ENCODE results near the gene TNN.

TNN gene

DNA sequence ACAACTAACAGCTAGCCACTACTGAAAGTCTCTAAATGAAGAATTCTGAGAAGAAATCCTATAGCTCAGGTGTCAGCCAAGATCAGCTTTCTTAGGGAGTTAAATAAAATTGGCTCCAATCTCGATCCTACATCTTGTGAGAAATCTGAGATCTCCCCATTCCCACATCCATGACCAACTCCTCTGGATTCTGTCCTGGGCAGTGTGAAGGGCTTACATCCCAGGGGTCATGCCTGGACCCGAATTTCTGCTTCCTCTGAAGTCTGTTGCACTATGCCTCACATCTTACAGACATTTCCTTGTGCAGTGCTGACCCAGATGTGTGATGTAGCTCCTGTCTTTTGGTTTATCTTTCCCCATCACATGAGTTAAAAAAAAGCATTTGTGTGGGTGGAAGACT is 4.8 kb upstream of the TNN start:
- TF ChIP-seq, protein P1, sequence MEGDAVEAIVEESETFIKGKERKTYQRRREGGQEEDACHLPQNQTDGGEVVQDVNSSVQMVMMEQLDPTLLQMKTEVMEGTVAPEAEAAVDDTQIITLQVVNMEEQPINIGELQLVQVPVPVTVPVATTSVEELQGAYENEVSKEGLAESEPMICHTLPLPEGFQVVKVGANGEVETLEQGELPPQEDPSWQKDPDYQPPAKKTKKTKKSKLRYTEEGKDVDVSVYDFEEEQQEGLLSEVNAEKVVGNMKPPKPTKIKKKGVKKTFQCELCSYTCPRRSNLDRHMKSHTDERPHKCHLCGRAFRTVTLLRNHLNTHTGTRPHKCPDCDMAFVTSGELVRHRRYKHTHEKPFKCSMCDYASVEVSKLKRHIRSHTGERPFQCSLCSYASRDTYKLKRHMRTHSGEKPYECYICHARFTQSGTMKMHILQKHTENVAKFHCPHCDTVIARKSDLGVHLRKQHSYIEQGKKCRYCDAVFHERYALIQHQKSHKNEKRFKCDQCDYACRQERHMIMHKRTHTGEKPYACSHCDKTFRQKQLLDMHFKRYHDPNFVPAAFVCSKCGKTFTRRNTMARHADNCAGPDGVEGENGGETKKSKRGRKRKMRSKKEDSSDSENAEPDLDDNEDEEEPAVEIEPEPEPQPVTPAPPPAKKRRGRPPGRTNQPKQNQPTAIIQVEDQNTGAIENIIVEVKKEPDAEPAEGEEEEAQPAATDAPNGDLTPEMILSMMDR (IDR thresholded peaks at IDR 0.05; ENCODE audit: borderline replicate concordance, control extremely low read depth, extremely low read depth, insufficient read depth, missing control alignments), result no peak
- in situ Hi-C loops (cut with MboI; ENCODE audit: low sequenced_read_pairs, unreplicated experiment), result no loop called here

DNA sequence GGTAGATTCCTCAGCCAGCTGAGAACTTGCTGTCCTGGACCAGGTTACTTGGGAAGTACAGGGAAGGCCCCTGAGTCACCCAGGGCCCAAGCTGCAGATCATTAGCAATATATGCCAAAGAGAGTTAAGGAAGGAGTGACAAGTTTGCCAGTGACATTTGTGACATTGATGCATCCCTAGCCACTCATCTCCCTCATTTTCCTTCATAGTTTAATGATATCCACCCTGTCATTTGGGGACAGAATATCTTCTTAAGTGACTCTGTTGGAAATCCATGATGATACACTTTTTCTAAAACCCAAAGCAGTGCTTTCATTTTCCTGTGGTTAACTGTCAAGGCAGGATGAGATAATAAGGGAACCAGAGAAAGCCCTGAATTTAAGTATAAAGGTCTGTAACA is 3.2 kb downstream of the TNN start:
- DNase-seq (ENCODE audit: low spot score), result no peak
- in situ Hi-C loops (cut with MboI; ENCODE audit: low sequenced_read_pairs, unreplicated experiment), result no loop called here
- TF ChIP-seq, protein P1 (IDR thresholded peaks at IDR 0.05; ENCODE audit: borderline replicate concordance, control extremely low read depth, extremely low read depth, insufficient read depth, missing control alignments), result no peak

More for the DNA sequence above, 4.8 kb upstream of the TNN start:
- no peak for DNase-seq (ENCODE audit: low spot score)

DNA sequence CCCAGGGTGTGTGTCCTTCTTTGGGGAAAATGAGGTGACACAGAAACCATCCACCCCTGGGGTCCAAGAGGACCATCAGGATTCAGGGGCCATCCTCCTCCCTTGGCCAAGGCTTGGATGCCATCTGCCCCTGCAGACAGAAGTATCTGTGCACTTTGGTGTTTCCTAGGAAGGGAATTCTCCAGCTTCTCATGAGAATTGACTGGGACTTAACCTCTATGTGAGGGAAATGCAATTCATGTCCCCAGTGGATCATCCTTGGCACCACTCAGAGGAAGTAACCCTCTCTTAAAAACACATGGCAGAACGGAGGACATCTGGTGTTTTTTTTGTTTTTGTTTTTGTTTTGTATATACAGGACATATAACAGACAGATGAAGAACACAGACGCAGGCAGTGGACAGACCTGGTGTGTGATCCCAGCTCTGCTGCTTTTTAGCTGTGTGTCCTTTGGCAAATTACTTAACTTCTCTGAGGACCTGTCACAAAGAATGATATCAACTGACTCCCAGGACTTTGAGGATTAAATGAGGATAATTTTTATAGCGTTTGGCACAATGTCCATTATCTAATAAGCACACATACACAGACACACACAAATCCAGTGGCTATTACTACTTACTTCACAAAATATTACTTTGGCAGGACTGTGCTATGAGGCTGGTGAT is 3.8 kb downstream of the TNN start:
- TF ChIP-seq, protein P1 (IDR thresholded peaks at IDR 0.05; ENCODE audit: borderline replicate concordance, control extremely low read depth, extremely low read depth, insufficient read depth, missing control alignments), result no peak
- in situ Hi-C loops (cut with MboI; ENCODE audit: low sequenced_read_pairs, unreplicated experiment), result no loop called here
- no peak for DNase-seq (ENCODE audit: low spot score)

DNA sequence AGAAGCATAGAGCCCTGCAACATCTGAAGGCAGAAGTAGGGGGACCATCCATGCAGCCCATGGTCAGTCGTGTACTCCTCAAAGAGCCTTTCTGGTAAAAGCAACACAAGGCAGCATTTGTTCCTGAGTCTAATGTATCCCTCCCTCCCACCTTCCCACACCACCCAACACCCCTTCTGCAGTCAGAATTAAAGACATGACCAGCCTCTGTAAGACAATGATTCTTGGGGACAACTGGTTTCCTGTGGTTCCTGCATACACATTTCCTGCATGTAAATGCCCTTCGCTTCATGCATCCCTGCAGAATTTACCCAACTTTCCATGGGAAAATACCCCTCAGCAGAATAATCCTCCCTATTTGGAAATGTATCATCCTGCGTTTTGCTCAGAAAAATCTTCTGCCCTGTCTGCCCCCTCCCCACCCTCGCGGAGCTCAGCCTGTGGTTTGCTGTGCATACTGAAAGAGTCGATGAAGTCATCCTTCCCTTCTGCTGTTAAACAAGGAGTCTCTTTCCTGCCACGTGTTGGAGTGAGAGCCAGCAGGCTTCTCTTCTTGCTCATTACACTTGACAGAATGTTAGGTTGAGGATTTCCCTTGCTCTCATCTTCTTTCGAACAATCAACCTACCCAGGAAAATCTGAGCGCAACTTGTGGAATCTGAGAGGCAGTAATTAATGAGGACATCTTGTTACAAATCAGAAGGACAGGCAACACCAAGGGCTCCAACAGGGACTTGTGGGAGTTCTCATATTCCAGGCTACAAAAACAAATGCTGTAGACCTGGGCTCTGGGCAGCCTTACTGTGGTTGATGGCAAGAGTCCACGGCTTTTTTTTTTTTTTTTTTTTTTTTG is 4.7 kb downstream of the TNN start:
- in situ Hi-C loops (cut with MboI; ENCODE audit: low sequenced_read_pairs, unreplicated experiment), result no loop called here
- DNase-seq (ENCODE audit: low spot score), result peak; percentile 68
- TF ChIP-seq, protein P1 (IDR thresholded peaks at IDR 0.05; ENCODE audit: borderline replicate concordance, control extremely low read depth, extremely low read depth, insufficient read depth, missing control alignments), result no peak

DNA sequence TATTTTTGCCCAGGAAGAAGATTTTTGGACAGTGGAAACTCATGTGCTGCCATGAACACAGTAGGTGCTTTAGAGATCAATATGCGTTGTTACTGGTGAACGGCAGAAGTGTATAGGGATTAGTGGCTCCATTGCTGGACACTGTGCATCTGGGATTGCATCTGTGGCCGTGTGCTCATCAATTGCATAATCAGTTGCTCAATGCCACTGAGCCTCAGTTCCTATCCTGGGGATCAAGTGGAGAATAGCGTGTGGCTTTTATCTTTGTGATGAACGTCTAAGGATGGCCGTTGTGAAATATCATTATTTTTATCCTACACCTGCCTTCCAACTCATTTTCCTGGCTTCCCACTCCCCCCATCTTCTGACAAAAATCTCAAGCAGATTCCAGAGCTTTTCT is 5.4 kb downstream of the TNN start:
- TF ChIP-seq, protein P1 (IDR thresholded peaks at IDR 0.05; ENCODE audit: borderline replicate concordance, control extremely low read depth, extremely low read depth, insufficient read depth, missing control alignments), result no peak
- in situ Hi-C loops (cut with MboI; ENCODE audit: low sequenced_read_pairs, unreplicated experiment), result no loop called here
- DNase-seq (ENCODE audit: low spot score), result no peak

DNA sequence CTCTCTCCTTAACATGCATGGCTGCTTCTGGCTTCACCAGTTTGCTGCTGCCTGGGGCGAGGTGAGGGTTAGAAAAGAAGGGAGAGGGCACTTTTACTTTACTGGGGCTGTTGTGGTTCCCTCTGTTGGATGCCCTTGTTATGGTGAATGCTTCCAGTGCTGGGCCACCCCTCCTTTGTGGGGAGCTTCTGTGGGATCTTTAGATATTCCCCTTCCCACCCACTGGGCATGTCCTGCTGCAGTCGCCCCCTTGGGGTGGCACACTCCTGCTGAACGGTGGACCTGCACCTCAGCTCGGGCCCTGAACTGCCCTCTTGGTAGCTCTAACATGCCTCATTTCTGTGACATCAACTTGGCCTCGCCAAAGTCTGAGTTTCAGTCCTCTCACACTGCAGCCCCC is 6.0 kb downstream of the TNN start:
- in situ Hi-C loops (cut with MboI; ENCODE audit: low sequenced_read_pairs, unreplicated experiment), result no loop called here
- no peak for DNase-seq (ENCODE audit: low spot score)
- TF ChIP-seq, protein P1 (IDR thresholded peaks at IDR 0.05; ENCODE audit: borderline replicate concordance, control extremely low read depth, extremely low read depth, insufficient read depth, missing control alignments), result no peak
